HEK293T (cell line): ENCODE results near the gene SCARB1.

Experiments
- CTCF ChIA-PET: fragments of 350-600 bp; formaldehyde crosslinking; extraction: SDS; loops from one replicate; lab custom pipeline; 2021; ENCODE audit warnings: antibody characterized with exemption, inconsistent platforms; lab: Yijun Ruan, JAX
- POLR2A ChIA-PET: fragments of 350-600 bp; formaldehyde crosslinking; extraction: SDS; loops from one replicate; lab custom pipeline; 2020; ENCODE audit warnings: antibody characterized with exemption, inconsistent platforms; lab: Yijun Ruan, JAX
- DNase-seq: peaks from one replicate; pipeline ENCODE4 v3.0.0; 2012; ENCODE audit warnings: mixed read lengths; ENCODE audit errors: extremely low spot score
- ARNT ChIP-seq: fragments of 450-650 bp; IDR thresholded peaks from 2 replicates; pipeline ENCODE4 v1.6.1; 2017; ENCODE audit warnings: mild to moderate bottlenecking
- BHLHE40 ChIP-seq: fragments of 450-650 bp; IDR thresholded peaks from 2 replicates; pipeline ENCODE4 v1.6.1; 2016; ENCODE audit warnings: mild to moderate bottlenecking, moderate library complexity, borderline replicate concordance
- CTBP1 ChIP-seq: fragments of 450-650 bp; IDR thresholded peaks from 2 replicates; pipeline ENCODE4 v1.6.1; 2016; ENCODE audit warnings: borderline replicate concordance
- ELF4 ChIP-seq: fragments of 450-650 bp; IDR thresholded peaks from 2 replicates; pipeline ENCODE4 v1.6.1; 2017; ENCODE audit warnings: antibody characterized with exemption
- FOXA1 ChIP-seq: fragments of 450-650 bp; IDR thresholded peaks from 2 replicates; pipeline ENCODE4 v1.6.1; 2016; ENCODE audit warnings: mild to moderate bottlenecking
- FOXK2 ChIP-seq: fragments of 450-650 bp; IDR thresholded peaks from 2 replicates; pipeline ENCODE4 v1.6.1; 2016; ENCODE audit warnings: mild to moderate bottlenecking
- FOXM1 ChIP-seq: fragments of 450-650 bp; IDR thresholded peaks from 2 replicates; pipeline ENCODE4 v1.6.1; 2017; ENCODE audit warnings: mild to moderate bottlenecking, borderline replicate concordance
- HDGF ChIP-seq: fragments of 450-650 bp; IDR thresholded peaks from 2 replicates; pipeline ENCODE4 v1.6.1; 2017; ENCODE audit warnings: antibody characterized with exemption, borderline replicate concordance
- L3MBTL2 ChIP-seq: fragments of 450-650 bp; conservative IDR thresholded peaks from 2 replicates; pipeline ENCODE4 v1.6.1; 2016; ENCODE audit warnings: mild to moderate bottlenecking
- LEF1 ChIP-seq: fragments of 450-650 bp; IDR thresholded peaks from 2 replicates; pipeline ENCODE4 v1.6.1; 2017; ENCODE audit warnings: mild to moderate bottlenecking, borderline replicate concordance
- NFRKB ChIP-seq: fragments of 450-650 bp; IDR thresholded peaks from 2 replicates; pipeline ENCODE4 v1.6.1; 2016; ENCODE audit warnings: mild to moderate bottlenecking, moderate library complexity
- PKNOX1 ChIP-seq: fragments of 450-650 bp; IDR thresholded peaks from 2 replicates; pipeline ENCODE4 v1.6.1; 2016
- SP1 ChIP-seq: fragments of 450-650 bp; IDR thresholded peaks from 2 replicates; pipeline ENCODE4 v1.6.1; 2017
- SUZ12 ChIP-seq: fragments of 450-650 bp; IDR thresholded peaks from 2 replicates; pipeline ENCODE4 v1.6.1; 2016; ENCODE audit warnings: mild to moderate bottlenecking
- TARDBP ChIP-seq: fragments of 450-650 bp; IDR thresholded peaks from 2 replicates; pipeline ENCODE4 v1.6.1; 2016
- ZNF384 ChIP-seq: fragments of 450-650 bp; IDR thresholded peaks from 2 replicates; pipeline ENCODE4 v1.6.1; 2016

The SCARB1 gene

GRCh38 chr12:124740691-124741137 lies 123.0 kb downstream of the SCARB1 start:
- TF ChIP-seq TARDBP (no peak), FOXA1 (no peak), CTBP1 (no peak), SUZ12 (no peak), FOXM1 (no peak), BHLHE40 (no peak), ZNF384 (no peak), PKNOX1 (no peak), LEF1 (no peak), SP1 (no peak), L3MBTL2 (no peak), ELF4 (no peak), FOXK2 (no peak), ARNT (no peak), HDGF (no peak), NFRKB (no peak)
- DNase-seq = no peak
- ChIA-PET CTCF (no interaction called here), POLR2A (no interaction called here)

GRCh38 chr12:124739953-124740561 lies 123.6 kb downstream of the SCARB1 start:
- ChIA-PET CTCF (no interaction called here), POLR2A (no interaction called here)
- TF ChIP-seq SP1 (no peak), TARDBP (no peak), L3MBTL2 (no peak), FOXM1 (no peak), FOXK2 (no peak), FOXA1 (no peak), ARNT (no peak), SUZ12 (no peak), PKNOX1 (no peak), ELF4 (no peak), HDGF (no peak), NFRKB (no peak), LEF1 (no peak), ZNF384 (no peak), CTBP1 (no peak)
- DNase-seq = no peak

GRCh38 chr12:124738636-124739467 lies 124.8 kb downstream of the SCARB1 start:
- DNase-seq = no peak
- TF ChIP-seq FOXK2 = no peak
- no peak for TF ChIP-seq ARNT
- no peak for TF ChIP-seq CTBP1
- TF ChIP-seq SUZ12 = no peak
- CTCF ChIA-PET = no interaction called here
- POLR2A ChIA-PET = no interaction called here

- ChIA-PET CTCF (no interaction called here), POLR2A (no interaction called here)
- TF ChIP-seq CTBP1 = no peak
- no peak for TF ChIP-seq FOXA1
- no peak for TF ChIP-seq SP1
- TF ChIP-seq HDGF = no peak
- no peak for TF ChIP-seq TARDBP
- no peak for TF ChIP-seq ELF4
- no peak for TF ChIP-seq FOXK2
- no peak for TF ChIP-seq L3MBTL2
- no peak for TF ChIP-seq SUZ12
- TF ChIP-seq ZNF384 = no peak
- TF ChIP-seq BHLHE40 = no peak
- TF ChIP-seq NFRKB = no peak
- no peak for TF ChIP-seq ARNT
Measured at GRCh38 chr12:124737772-124738635, 125.7 kb downstream of the SCARB1 start.

GRCh38 chr12:124737040-124737419 lies 126.6 kb downstream of the SCARB1 start:
- ChIA-PET CTCF (no interaction called here), POLR2A (no interaction called here)
- TF ChIP-seq CTBP1 = no peak
- no peak for TF ChIP-seq ZNF384
- no peak for TF ChIP-seq FOXM1
- no peak for TF ChIP-seq FOXA1
- no peak for TF ChIP-seq FOXK2
- no peak for TF ChIP-seq HDGF
- no peak for TF ChIP-seq NFRKB
- no peak for TF ChIP-seq LEF1
- TF ChIP-seq TARDBP = no peak
- no peak for TF ChIP-seq L3MBTL2
- TF ChIP-seq ELF4 = no peak
- no peak for TF ChIP-seq PKNOX1
- no peak for TF ChIP-seq SP1
- TF ChIP-seq ARNT = no peak
- no peak for TF ChIP-seq BHLHE40
- TF ChIP-seq SUZ12 = no peak
- DNase-seq = no peak

More at GRCh38 chr12:124737772-124738635, 125.7 kb downstream of the SCARB1 start:
- DNase-seq = no peak
